ENCODE data around the gene OR2J3. TPM values are rescaled to one million over a fixed set of nuclear protein-coding genes. Genes with fewer than 3 reads are reported as not detected.
"Not testable (repeated sequence)": the region's sequence is repeated elsewhere in the genome, so short reads cannot be mapped to it uniquely, and the experiment has no call there.

OR2J3 gene
- total RNA-seq, 4 donors from 2014 or later, result not detected

- WGBS, 2 donors, result 89 to 92% methylated on average over 1 of the region's 1 CpG
- intact Hi-C loops (cut with DNase I), result no loop called here
Observed at GRCh38 chr6:29087213-29087612, 20.6 kb upstream of the OR2J3 start, which contains the start of gene OR2B3. Gene OR2B3, minus strand, starts transcription at chr6:29087313. Its CDS starts 65 bp downstream, at chr6:29087248.

GRCh38 chr6:29092957-29093356, 14.9 kb upstream of the OR2J3 start:
- Histone ChIP-seq H3K36me3 (no peaks in the 10 kb centered on the region), H3K27me3 (no peaks in the 10 kb centered on the region), H3K4me3 (replicated peaks in 1 of 3) (no peak overlapping the region), H3K4me1 (no peaks in the 10 kb centered on the region), H3K9me3 (no peaks in the 10 kb centered on the region), H3K27ac (no peak overlapping the region)
- DNase-seq, result no peak
- TF ChIP-seq CTCF (IDR thresholded peaks at IDR 0.05), result no peak
- TF ChIP-seq POLR2A (IDR thresholded peaks at IDR 0.05), result no peak
- 89 to 94% methylated on average over 3 of the region's 3 CpGs for WGBS, 2 donors
- intact Hi-C loops (cut with DNase I), result no loop called here

More at GRCh38 chr6:29087213-29087612, 20.6 kb upstream of the OR2J3 start, which contains the start of gene OR2B3:
- Histone ChIP-seq H3K36me3 (no peaks in the 10 kb centered on the region), H3K27ac (no peak within 1 kb of the TSS), H3K4me1 (no peaks in the 10 kb centered on the region), H3K27me3 (no peaks in the 10 kb centered on the region), H3K9me3 (no peaks in the 10 kb centered on the region), H3K4me3 (replicated peaks in 1 of 3) (no peak within 1 kb of the TSS)
- DNase-seq, result no peak
- TF ChIP-seq POLR2A (IDR thresholded peaks at IDR 0.05) (no peak), CTCF (IDR thresholded peaks at IDR 0.05) (no peak)

- no peaks in the 10 kb centered on the region for H3K4me1 ChIP-seq
- H3K36me3 ChIP-seq, result no peaks in the 10 kb centered on the region
- TF ChIP-seq CTCF (IDR thresholded peaks at IDR 0.05) (no peak), POLR2A (IDR thresholded peaks at IDR 0.05) (no peak)
- H3K4me3 ChIP-seq (replicated peaks in 1 of 3), result no peak overlapping the region
- H3K27me3 ChIP-seq, result no peaks in the 10 kb centered on the region
- intact Hi-C loops (cut with DNase I), result no loop called here
- WGBS, 2 donors, result 75 to 84% methylated on average over 1 of the region's 1 CpG
- no peaks in the 10 kb centered on the region for H3K9me3 ChIP-seq
- H3K27ac ChIP-seq, result no peak overlapping the region
- no peak for DNase-seq
Observed at GRCh38 chr6:29097803-29098202, 10.1 kb upstream of the OR2J3 start.

GRCh38 chr6:29099190-29099589, 8.7 kb upstream of the OR2J3 start, which contains the start of gene OR2J1:
Gene OR2J1, plus strand, starts transcription at chr6:29099490. Its CDS starts 1,453 bp downstream, at chr6:29100943.
- H3K27ac ChIP-seq, result no peak within 1 kb of the TSS
- DNase-seq, result no peak
- H3K4me3 ChIP-seq (replicated peaks in 1 of 3), result no peak within 1 kb of the TSS
- 74 to 84% methylated on average over 3 of the region's 3 CpGs for WGBS, 2 donors
- H3K27me3 ChIP-seq, result no peaks in the 10 kb centered on the region
- H3K9me3 ChIP-seq, result no peaks in the 10 kb centered on the region
- intact Hi-C loops (cut with DNase I), result no loop called here
- no peaks in the 10 kb centered on the region for H3K36me3 ChIP-seq
- H3K4me1 ChIP-seq, result no peaks in the 10 kb centered on the region
- TF ChIP-seq CTCF (IDR thresholded peaks at IDR 0.05), result no peak

GRCh38 chr6:29112135-29112534, 4.3 kb downstream of the OR2J3 start:
- H3K27me3 ChIP-seq, result no peaks in the 10 kb centered on the region
- no peaks in the 10 kb centered on the region for H3K9me3 ChIP-seq
- DNase-seq, result no peak
- no peaks in the 10 kb centered on the region for H3K36me3 ChIP-seq
- H3K4me3 ChIP-seq (replicated peaks in 1 of 3), result no peak overlapping the region
- WGBS, 2 donors, result 73 to 76% methylated on average over 7 of the region's 7 CpGs
- no peaks in the 10 kb centered on the region for H3K4me1 ChIP-seq
- H3K27ac ChIP-seq, result no peak overlapping the region
- TF ChIP-seq CTCF (IDR thresholded peaks at IDR 0.05) (no peak), POLR2A (IDR thresholded peaks at IDR 0.05) (no peak)
- intact Hi-C loops (cut with DNase I), result no loop called here

GRCh38 chr6:29114964-29115363, 7.1 kb downstream of the OR2J3 start:
- H3K27me3 ChIP-seq; H3K4me3 ChIP-seq (replicated peaks in 1 of 3); H3K4me1 ChIP-seq; H3K36me3 ChIP-seq; DNase-seq; H3K9me3 ChIP-seq; intact Hi-C loops (cut with DNase I); H3K27ac ChIP-seq: not testable (repeated sequence)
- WGBS, 2 donors, result 89 to 95% methylated on average over 3 of the region's 3 CpGs

Data from thyroid gland (tissue), 4 donors.